IMR-90 (cell line): ENCODE measurements around the gene RBM10.

Source experiments
- BHLHE40 ChIP-seq: fragments of 150-350 bp; IDR thresholded peaks from 2 replicates; pipeline ENCODE4 v1.6.1; 2016; ENCODE audit warnings: mild to moderate bottlenecking, low read depth, low read length
- CEBPB ChIP-seq: IDR thresholded peaks from 2 replicates; pipeline ENCODE4 v1.6.1; 2012; ENCODE audit warnings: low read depth, low read length, improper control_type of control experiment
- CHD1 ChIP-seq: IDR thresholded peaks from 2 replicates; pipeline ENCODE4 v1.6.1; 2012; ENCODE audit warnings: low read depth, low read length, improper control_type of control experiment
- MAFK ChIP-seq: IDR thresholded peaks from 2 replicates; pipeline ENCODE4 v1.6.1; 2012; ENCODE audit warnings: low read depth, low read length, improper control_type of control experiment
- MXI1 ChIP-seq: IDR thresholded peaks from 2 replicates; pipeline ENCODE4 v1.6.1; 2012; ENCODE audit warnings: low read depth, mild to moderate bottlenecking, low read length, moderate library complexity, borderline replicate concordance
- NFE2L2 ChIP-seq: fragments of 150-350 bp; IDR thresholded peaks from 2 replicates; pipeline ENCODE4 v1.6.1; 2016; ENCODE audit warnings: low read depth, mild to moderate bottlenecking, low read length
- POLR2A ChIP-seq: IDR thresholded peaks from 2 replicates; pipeline ENCODE4 v1.6.1; 2012; ENCODE audit warnings: mild to moderate bottlenecking, low read depth, low read length
- RAD21 ChIP-seq: IDR thresholded peaks from 2 replicates; pipeline ENCODE4 v1.6.1; 2012; ENCODE audit warnings: low read length, improper control_type of control experiment
- RCOR1 ChIP-seq: IDR thresholded peaks from 2 replicates; pipeline ENCODE4 v1.6.1; 2012; ENCODE audit warnings: mild to moderate bottlenecking, low read length, improper control_type of control experiment; ENCODE audit not compliant: insufficient replicate concordance
- RFX5 ChIP-seq: IDR thresholded peaks from 2 replicates; pipeline ENCODE4 v1.8.0; 2012; ENCODE audit warnings: low read depth, mild to moderate bottlenecking, low read length, moderate library complexity
- SMC3 ChIP-seq: fragments of 150-350 bp; IDR thresholded peaks from 2 replicates; pipeline ENCODE4 v1.6.1; 2016; ENCODE audit warnings: low read depth, mild to moderate bottlenecking, antibody characterized with exemption, low read length, moderate library complexity
- TF ChIP-seq, protein P1 (sequence below): conservative IDR thresholded peaks from 2 replicates; pipeline ENCODE4 v1.5.1; 2012; ENCODE audit warnings: mild to moderate bottlenecking, low read depth, low read length, improper control_type of control experiment
- TF ChIP-seq, protein P2 (sequence below): fragments of 150-350 bp; IDR thresholded peaks from 2 replicates; pipeline ENCODE4 v1.6.1; 2016; ENCODE audit warnings: low read depth, mild to moderate bottlenecking, low read length, moderate library complexity, borderline replicate concordance
- TF ChIP-seq, protein P3 (sequence below): fragments of 150-350 bp; IDR thresholded peaks from 2 replicates; pipeline ENCODE4 v1.6.1; 2017; ENCODE audit warnings: mild to moderate bottlenecking, antibody characterized with exemption, low read length, low read depth

DNA sequence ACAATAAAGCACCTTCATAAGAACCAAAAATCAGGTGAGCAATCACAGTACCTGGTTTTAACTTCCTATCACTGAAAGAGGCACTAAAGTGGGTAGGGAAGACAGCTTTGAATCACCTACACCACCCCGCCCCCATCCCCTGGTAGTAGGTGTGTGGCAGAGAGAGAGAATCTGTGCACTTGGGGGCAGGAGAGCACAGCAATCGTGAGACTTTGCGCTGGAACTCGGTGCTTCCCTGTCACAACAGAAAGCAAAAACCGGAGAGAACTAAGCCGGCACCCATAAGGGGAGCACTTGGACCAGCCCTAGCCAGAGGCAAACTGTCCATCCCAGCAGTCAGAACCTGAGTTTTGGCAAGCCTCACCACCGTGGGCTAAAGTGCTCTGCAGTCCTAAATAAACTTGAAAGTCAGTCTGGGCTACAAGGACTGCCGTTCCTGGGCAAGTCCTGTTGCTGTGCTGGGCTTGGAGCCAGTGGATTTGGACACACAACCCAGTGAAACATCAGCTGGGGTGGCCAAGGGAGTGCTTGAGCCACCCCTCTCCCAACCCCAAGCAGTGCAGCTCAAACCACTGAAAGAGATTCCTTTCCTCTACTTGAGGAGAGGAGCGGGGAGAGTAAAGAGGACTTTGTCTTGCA, 32.6 kb upstream of the RBM10 start:
- TF ChIP-seq, protein P1, sequence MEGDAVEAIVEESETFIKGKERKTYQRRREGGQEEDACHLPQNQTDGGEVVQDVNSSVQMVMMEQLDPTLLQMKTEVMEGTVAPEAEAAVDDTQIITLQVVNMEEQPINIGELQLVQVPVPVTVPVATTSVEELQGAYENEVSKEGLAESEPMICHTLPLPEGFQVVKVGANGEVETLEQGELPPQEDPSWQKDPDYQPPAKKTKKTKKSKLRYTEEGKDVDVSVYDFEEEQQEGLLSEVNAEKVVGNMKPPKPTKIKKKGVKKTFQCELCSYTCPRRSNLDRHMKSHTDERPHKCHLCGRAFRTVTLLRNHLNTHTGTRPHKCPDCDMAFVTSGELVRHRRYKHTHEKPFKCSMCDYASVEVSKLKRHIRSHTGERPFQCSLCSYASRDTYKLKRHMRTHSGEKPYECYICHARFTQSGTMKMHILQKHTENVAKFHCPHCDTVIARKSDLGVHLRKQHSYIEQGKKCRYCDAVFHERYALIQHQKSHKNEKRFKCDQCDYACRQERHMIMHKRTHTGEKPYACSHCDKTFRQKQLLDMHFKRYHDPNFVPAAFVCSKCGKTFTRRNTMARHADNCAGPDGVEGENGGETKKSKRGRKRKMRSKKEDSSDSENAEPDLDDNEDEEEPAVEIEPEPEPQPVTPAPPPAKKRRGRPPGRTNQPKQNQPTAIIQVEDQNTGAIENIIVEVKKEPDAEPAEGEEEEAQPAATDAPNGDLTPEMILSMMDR: no peak
- TF ChIP-seq POLR2A (no peak), RFX5 (no peak), CEBPB (no peak), RCOR1 (no peak), BHLHE40 (no peak), RAD21 (no peak), SMC3 (no peak), MXI1 (no peak), NFE2L2 (no peak), MAFK (no peak), CHD1 (no peak)
- TF ChIP-seq, protein P2, sequence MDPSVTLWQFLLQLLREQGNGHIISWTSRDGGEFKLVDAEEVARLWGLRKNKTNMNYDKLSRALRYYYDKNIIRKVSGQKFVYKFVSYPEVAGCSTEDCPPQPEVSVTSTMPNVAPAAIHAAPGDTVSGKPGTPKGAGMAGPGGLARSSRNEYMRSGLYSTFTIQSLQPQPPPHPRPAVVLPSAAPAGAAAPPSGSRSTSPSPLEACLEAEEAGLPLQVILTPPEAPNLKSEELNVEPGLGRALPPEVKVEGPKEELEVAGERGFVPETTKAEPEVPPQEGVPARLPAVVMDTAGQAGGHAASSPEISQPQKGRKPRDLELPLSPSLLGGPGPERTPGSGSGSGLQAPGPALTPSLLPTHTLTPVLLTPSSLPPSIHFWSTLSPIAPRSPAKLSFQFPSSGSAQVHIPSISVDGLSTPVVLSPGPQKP: no peak
- TF ChIP-seq, protein P3, sequence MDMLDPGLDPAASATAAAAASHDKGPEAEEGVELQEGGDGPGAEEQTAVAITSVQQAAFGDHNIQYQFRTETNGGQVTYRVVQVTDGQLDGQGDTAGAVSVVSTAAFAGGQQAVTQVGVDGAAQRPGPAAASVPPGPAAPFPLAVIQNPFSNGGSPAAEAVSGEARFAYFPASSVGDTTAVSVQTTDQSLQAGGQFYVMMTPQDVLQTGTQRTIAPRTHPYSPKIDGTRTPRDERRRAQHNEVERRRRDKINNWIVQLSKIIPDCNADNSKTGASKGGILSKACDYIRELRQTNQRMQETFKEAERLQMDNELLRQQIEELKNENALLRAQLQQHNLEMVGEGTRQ: no peak
